K562 (cell line): ENCODE data around the gene BAIAP2L2. TPM values are rescaled to one million over a fixed set of nuclear protein-coding genes. Genes with fewer than 3 reads are reported as not detected.

Source experiments
- ADNP ChIP-seq: fragments of 200-800 bp; sonication (Bioruptor generic); IDR thresholded peaks from 2 replicates; pipeline ENCODE4 v1.6.1; 2016; ENCODE audit warnings: missing genetic modification characterization, missing compliant biosample characterization
- CTCFL ChIP-seq: IDR thresholded peaks from 2 replicates; pipeline ENCODE4 v1.6.1; 2011; ENCODE audit warnings: borderline replicate concordance, low read depth, mild to moderate bottlenecking, moderate library complexity, low read length; ENCODE audit not compliant: insufficient read depth, poor library complexity, severe bottlenecking
- E2F5 ChIP-seq: sonication (generic); formaldehyde crosslinking; IDR thresholded peaks from 2 replicates; pipeline ENCODE4 v1.8.0; 2022; ENCODE audit warnings: mild to moderate bottlenecking, missing genetic modification reagents
- MEIS2 ChIP-seq: fragments of 450-650 bp; IDR thresholded peaks from 2 replicates; pipeline ENCODE4 v1.6.1; 2014; ENCODE audit warnings: mild to moderate bottlenecking; ENCODE audit not compliant: partially characterized antibody
- REST ChIP-seq, 2 experiments: fragments of 450-650 bp; formaldehyde crosslinking in 1 of 2; IDR thresholded peaks; 2 replicates each; pipeline versions ENCODE4 v1.4.0 to v1.6.1; 2014 to 2020; ENCODE audit warnings: mild to moderate bottlenecking in 2 of 2, borderline replicate concordance in 1 of 2, low read depth in 1 of 2
- SMC3 ChIP-seq: conservative IDR thresholded peaks from 2 replicates; pipeline ENCODE4 v1.6.1; 2011; ENCODE audit warnings: low read depth, low read length, improper control_type of control experiment; ENCODE audit not compliant: insufficient read depth
- USF1 ChIP-seq: sonication (generic); formaldehyde crosslinking; IDR thresholded peaks from 2 replicates; pipeline ENCODE4 v1.9.0; 2022; ENCODE audit warnings: mild to moderate bottlenecking, missing genetic modification reagents
- ZBTB33 ChIP-seq: sonication (generic); formaldehyde crosslinking; IDR thresholded peaks from 2 replicates; pipeline ENCODE4 v1.8.1; 2023; ENCODE audit warnings: mild to moderate bottlenecking, missing genetic modification reagents
- ZBTB7A ChIP-seq: IDR thresholded peaks from 2 replicates; pipeline ENCODE4 v1.6.1; 2011; ENCODE audit warnings: low read depth, mild to moderate bottlenecking, low read length, moderate library complexity, borderline replicate concordance; ENCODE audit not compliant: control insufficient read depth
- ZNF316 ChIP-seq: fragments of 450-650 bp; IDR thresholded peaks from 2 replicates; pipeline ENCODE4 v1.6.1; 2016
- polyA plus RNA-seq, 8 experiments: library from polyadenylated mRNA; depleted of rRNA in 4 of 8; stranded (reverse) in 5 of 8; unstranded in 3 of 8; fragments of >200 nt; fragmentation: Nextera tagmentation in 2 of 8; fragmentation: Illumina TruSeq in 1 of 8; extraction: Ambion mirVana in 2 of 8; extraction: Trizol in 1 of 8; gene quantifications; 2 replicates each; pipeline versions ENCODE4 v1.2.1 to v1.2.3, GENCODE V29; 2011 to 2014; ENCODE audit warnings: inconsistent platforms in 1 of 8, missing spikeins in 1 of 8
- total RNA-seq, 7 experiments: library from RNA; depleted of rRNA in 6 of 7; stranded (reverse); fragments of >200 nt in 6 of 7; fragmentation: Illumina TruSeq in 2 of 7; extraction: Trizol in 2 of 7; gene quantifications; 2 replicates each; pipeline versions ENCODE4 v1.2.1 to v1.2.3, GENCODE V29; 2011 to 2021; ENCODE audit warnings: low replicate concordance in 1 of 7

Gene BAIAP2L2
- total and polyA plus RNA-seq, 9 of the 15 experiments (the other 6 are each of a cell fraction or from before 2014, with no cell fraction given), result 0.04 to 0.22 (median 0.07) TPM; not detected in 4

- TF ChIP-seq REST (IDR thresholded peaks at IDR 0.05; ENCODE audit: borderline replicate concordance) (peak; percentile 69; the same call in 1 of the 2 replicates), REST (CRISPR knock-in tag; IDR thresholded peaks at IDR 0.05; ENCODE audit: low read depth) (no peak), ZBTB7A (peak; percentile 70; the same call in 1 of the 2 replicates), CTCFL (peak; percentile 43), USF1 (CRISPR knock-in tag) (no peak), MEIS2 (no peak), E2F5 (CRISPR knock-in tag) (no peak), ZBTB33 (CRISPR knock-in tag) (peak; percentile 64; the same call in 1 of the 2 replicates), SMC3 (peak; percentile 80), ZNF316 (peak; percentile 58), ADNP (tag) (no peak)
These were observed 58.3 kb downstream of the BAIAP2L2 start (continued) for GRCh38 chr22:38051900-38052862.
